CD14-positive monocyte (primary cell): ENCODE results near the gene P2RY1. TPM values are rescaled to one million over a fixed set of nuclear protein-coding genes. Genes with fewer than 3 reads are reported as not detected.

Source experiments
- DNase-seq, 3 donors: peaks; one replicate each; pipeline ENCODE4 v3.0.0-alpha.2; 2011 to 2022
- H2AFZ ChIP-seq: 2 replicates; pipeline ENCODE4 v1.6.0; 2012; ENCODE audit warnings: mild to moderate bottlenecking, low read depth, low read length, inconsistent platforms; ENCODE audit not compliant: insufficient read depth, poor library complexity, severe bottlenecking
- H3K27ac ChIP-seq, 2 donors: 1 replicate in 1 of 2; 2 replicates in 1 of 2; pipeline ENCODE4 v1.5.1; 2012 to 2013; ENCODE audit warnings: low read length in 2 of 2, control low read depth in 1 of 2, inconsistent platforms in 1 of 2, low read depth in 1 of 2, mild to moderate bottlenecking in 1 of 2
- H3K27me3 ChIP-seq, 2 donors: one replicate each; pipeline versions ENCODE4 v1.6.0 to v1.6.1; 2011 to 2013; ENCODE audit warnings: low read length in 2 of 2; ENCODE audit not compliant: control insufficient read depth in 2 of 2, insufficient read depth in 2 of 2
- H3K36me3 ChIP-seq, 2 donors: replicated peaks in 1 of 2; 1 replicate in 1 of 2; 2 replicates in 1 of 2; pipeline versions ENCODE4 v1.5.1 to v1.6.1; 2012 to 2013; ENCODE audit warnings: low read length in 2 of 2, control low read depth in 1 of 2, inconsistent platforms in 1 of 2, mild to moderate bottlenecking in 1 of 2; ENCODE audit not compliant: insufficient read depth in 2 of 2, control insufficient read depth in 1 of 2
- H3K4me1 ChIP-seq, 2 donors: 1 replicate in 1 of 2; 2 replicates in 1 of 2; pipeline versions ENCODE4 v1.5.1 to v1.6.1; 2012 to 2013; ENCODE audit warnings: low read length in 2 of 2, control low read depth in 1 of 2, inconsistent platforms in 1 of 2, mild to moderate bottlenecking in 1 of 2, moderate library complexity in 1 of 2; ENCODE audit not compliant: insufficient read depth in 2 of 2, control insufficient read depth in 1 of 2
- H3K4me2 ChIP-seq: replicated peaks from 2 replicates; pipeline ENCODE3; 2012; ENCODE audit warnings: low read length, moderate library complexity, mild to moderate bottlenecking; ENCODE audit not compliant: poor library complexity, severe bottlenecking; ENCODE audit errors: extremely low read depth
- H3K4me3 ChIP-seq, 3 experiments: fragments of 200-600 bp in 1 of 3; sonication (generic) in 1 of 3; replicated peaks in 1 of 3; 1 replicate in 2 of 3; 2 replicates in 1 of 3; pipeline ENCODE4 v1.5.1; 2011 to 2013; ENCODE audit warnings: low read length in 3 of 3, mild to moderate bottlenecking in 3 of 3, control low read depth in 2 of 3, low read depth in 2 of 3, inconsistent platforms in 1 of 3, moderate library complexity in 1 of 3
- H3K79me2 ChIP-seq: 2 replicates; pipeline ENCODE4 v1.6.0; 2012; ENCODE audit warnings: mild to moderate bottlenecking, control low read depth, inconsistent platforms, low read length, moderate library complexity; ENCODE audit not compliant: insufficient read depth
- H3K9ac ChIP-seq: 2 replicates; pipeline ENCODE4 v1.6.0; 2017; ENCODE audit warnings: low read length, mild to moderate bottlenecking; ENCODE audit not compliant: insufficient read depth, poor library complexity, severe bottlenecking
- H3K9me3 ChIP-seq, 2 donors: replicated peaks in 1 of 2; 1 replicate in 1 of 2; 2 replicates in 1 of 2; pipeline versions ENCODE4 v1.5.1 to v1.6.1; 2012 to 2013; ENCODE audit warnings: low read length in 2 of 2, control low read depth in 1 of 2; ENCODE audit not compliant: control insufficient read depth in 1 of 2, insufficient read depth in 1 of 2
- H4K20me1 ChIP-seq: 2 replicates; pipeline ENCODE4 v1.6.0; 2012; ENCODE audit warnings: mild to moderate bottlenecking, low read length, control low read depth, moderate library complexity; ENCODE audit not compliant: insufficient read depth
- H3K27ac Mint-ChIP-seq, 7 donors: one replicate each; pipeline ENCODE4 v1.8.0; 2020; ENCODE audit warnings: mild to moderate bottlenecking in 7 of 7, mixed read lengths in 7 of 7, moderate library complexity in 6 of 7, inconsistent platforms in 2 of 7
- H3K27me3 Mint-ChIP-seq, 3 donors: one replicate each; pipeline ENCODE4 v1.8.0; 2021 to 2022; ENCODE audit warnings: low read depth in 3 of 3, mild to moderate bottlenecking in 3 of 3, mixed read lengths in 3 of 3, moderate library complexity in 3 of 3, inconsistent platforms in 1 of 3
- H3K36me3 Mint-ChIP-seq, 2 donors: one replicate each; pipeline ENCODE4 v1.8.0; 2020; ENCODE audit warnings: mixed read lengths in 2 of 2, inconsistent platforms in 1 of 2, mild to moderate bottlenecking in 1 of 2
- H3K4me1 Mint-ChIP-seq: one replicate; pipeline ENCODE4 v1.8.0; 2020; ENCODE audit warnings: mild to moderate bottlenecking, mixed read lengths
- H3K4me3 Mint-ChIP-seq, 2 donors: one replicate each; pipeline ENCODE4 v1.8.0; 2020; ENCODE audit warnings: mild to moderate bottlenecking in 2 of 2, mixed read lengths in 2 of 2, moderate library complexity in 1 of 2
- H3K9me3 Mint-ChIP-seq, 7 donors: one replicate each; pipeline ENCODE4 v1.8.0; 2020 to 2022; ENCODE audit warnings: mixed read lengths in 7 of 7, mild to moderate bottlenecking in 6 of 7, moderate library complexity in 6 of 7, inconsistent platforms in 2 of 7
- WGBS: methylation state at CpG from one replicate; pipeline ENCODE4 v1.1.5; 2013; ENCODE audit warnings: missing lambda C conversion rate; ENCODE audit not compliant: insufficient coverage; 5-methylcytosine and 5-hydroxymethylcytosine counted together
- intact Hi-C, 2 donors: fragments of 100-400 bp; cut with micrococcal nuclease; formaldehyde crosslinking; loops; one replicate each; pipeline versions ENCODE4 v1.15.0 to v1.15.1; 2023
- polyA plus RNA-seq, 3 donors: library from polyadenylated mRNA; depleted of rRNA in 1 of 3; unstranded in 2 of 3; stranded (reverse) in 1 of 3; fragments of 300-500 nt in 2 of 3; fragments of >200 nt in 1 of 3; fragmentation: Illumina TruSeq in 2 of 3; gene quantifications; 1 replicate in 2 of 3; 2 replicates in 1 of 3; pipeline ENCODE4 v1.2.3, GENCODE V29; 2012 to 2021
- TF ChIP-seq, protein P1 (sequence below): fragments of 200-600 bp; IDR thresholded peaks from one replicate; pipeline ENCODE4 v1.8.0; 2022; ENCODE audit warnings: antibody characterized with exemption, mild to moderate bottlenecking

The P2RY1 gene
- polyA plus RNA-seq, 3 donors = 0.16 to 0.97 TPM; not detected in 1

DNA sequence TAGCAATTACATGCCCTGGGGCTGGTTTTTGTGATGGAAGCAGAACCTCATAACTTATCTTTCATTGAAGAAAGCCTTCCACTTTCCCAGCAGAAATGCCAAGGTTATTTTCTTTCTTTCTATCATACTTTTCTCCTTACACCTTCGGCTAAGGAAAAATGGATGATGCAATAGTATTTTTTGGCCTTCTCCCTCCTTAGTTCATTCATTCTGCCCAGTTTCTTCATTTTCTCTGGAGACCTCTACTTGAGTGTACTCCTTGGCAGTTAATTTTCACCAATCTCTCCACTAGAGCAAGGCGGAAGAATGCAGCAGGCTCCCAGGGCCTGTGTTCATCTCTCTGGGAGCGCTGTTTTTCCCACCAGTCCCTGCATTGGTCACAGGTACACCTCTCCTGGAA, 7.6 kb upstream of the P2RY1 start:
- Histone ChIP-seq H3K27ac (no peak overlapping the region), H3K36me3 (no peaks in the 10 kb centered on the region), H3K4me1 (no peaks in the 10 kb centered on the region), H3K9ac (no peak overlapping the region), H4K20me1 (no peaks in the 10 kb centered on the region), H3K27me3 (no peaks in the 10 kb centered on the region), H3K4me2 (no peak overlapping the region), H3K4me3 (no peak overlapping the region), H3K9me3 (no peaks in the 10 kb centered on the region), H3K79me2 (no peaks in the 10 kb centered on the region), H2AFZ (no peak overlapping the region)
- Mint-ChIP-seq H3K36me3 (no peaks in the 10 kb centered on the region), H3K27me3 (peaks cover 0 to 3% (median 0%) of the 10 kb centered on the region in 3 donors), H3K9me3 (peaks cover 0 to 3% (median 0%) of the 10 kb centered on the region in 7 donors), H3K4me3 (no peak overlapping the region), H3K4me1 (peaks cover 6% of the 10 kb centered on the region), H3K27ac (no peak overlapping the region)
- TF ChIP-seq, protein P1, sequence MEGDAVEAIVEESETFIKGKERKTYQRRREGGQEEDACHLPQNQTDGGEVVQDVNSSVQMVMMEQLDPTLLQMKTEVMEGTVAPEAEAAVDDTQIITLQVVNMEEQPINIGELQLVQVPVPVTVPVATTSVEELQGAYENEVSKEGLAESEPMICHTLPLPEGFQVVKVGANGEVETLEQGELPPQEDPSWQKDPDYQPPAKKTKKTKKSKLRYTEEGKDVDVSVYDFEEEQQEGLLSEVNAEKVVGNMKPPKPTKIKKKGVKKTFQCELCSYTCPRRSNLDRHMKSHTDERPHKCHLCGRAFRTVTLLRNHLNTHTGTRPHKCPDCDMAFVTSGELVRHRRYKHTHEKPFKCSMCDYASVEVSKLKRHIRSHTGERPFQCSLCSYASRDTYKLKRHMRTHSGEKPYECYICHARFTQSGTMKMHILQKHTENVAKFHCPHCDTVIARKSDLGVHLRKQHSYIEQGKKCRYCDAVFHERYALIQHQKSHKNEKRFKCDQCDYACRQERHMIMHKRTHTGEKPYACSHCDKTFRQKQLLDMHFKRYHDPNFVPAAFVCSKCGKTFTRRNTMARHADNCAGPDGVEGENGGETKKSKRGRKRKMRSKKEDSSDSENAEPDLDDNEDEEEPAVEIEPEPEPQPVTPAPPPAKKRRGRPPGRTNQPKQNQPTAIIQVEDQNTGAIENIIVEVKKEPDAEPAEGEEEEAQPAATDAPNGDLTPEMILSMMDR = no peak
- no peak for DNase-seq
- 100% methylated on average over 2 of the region's 3 CpGs for WGBS
- intact Hi-C loops = no loop called here

DNA sequence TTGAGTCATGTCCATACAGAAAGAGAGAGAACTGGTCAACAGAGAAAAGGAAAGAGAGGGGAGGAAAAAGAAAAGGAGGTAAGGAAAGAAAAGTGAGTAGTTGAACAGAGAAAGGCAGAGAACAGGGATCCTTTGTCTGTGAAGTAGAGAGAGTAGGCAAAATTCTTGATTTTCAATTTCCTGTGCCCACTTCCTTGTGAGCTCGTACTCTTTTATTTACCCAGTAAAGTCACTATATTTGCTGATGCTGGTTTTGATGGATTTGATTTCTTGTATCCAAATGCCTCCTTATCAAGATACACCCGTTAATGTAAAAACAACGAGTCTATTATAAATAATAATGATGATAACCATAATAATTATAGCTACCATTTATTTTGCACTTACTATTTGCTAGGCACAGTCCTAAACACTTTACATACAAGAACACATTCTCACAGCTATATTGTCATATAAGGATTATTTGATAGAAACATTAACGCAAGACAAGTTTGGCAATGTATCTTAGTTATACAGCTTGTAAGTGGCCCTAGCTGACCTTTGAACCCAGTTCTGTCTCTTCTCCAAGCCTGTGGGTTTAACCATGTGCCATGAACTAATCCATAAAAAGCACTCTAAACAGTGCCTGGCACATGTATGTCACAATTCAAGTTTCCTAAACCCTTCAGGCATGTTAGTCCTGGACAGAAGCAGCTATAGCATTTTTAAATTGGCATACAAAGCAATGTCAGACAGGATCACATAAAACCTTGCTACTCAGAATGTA, 6.7 kb upstream of the P2RY1 start:
- Histone ChIP-seq H3K27ac (no peak overlapping the region), H2AFZ (no peak overlapping the region), H3K9me3 (no peaks in the 10 kb centered on the region), H4K20me1 (no peaks in the 10 kb centered on the region), H3K27me3 (no peaks in the 10 kb centered on the region), H3K4me1 (no peaks in the 10 kb centered on the region), H3K4me2 (no peak overlapping the region), H3K36me3 (no peaks in the 10 kb centered on the region), H3K4me3 (no peak overlapping the region), H3K79me2 (no peaks in the 10 kb centered on the region), H3K9ac (no peak overlapping the region)
- Mint-ChIP-seq H3K9me3 (no peaks in the 10 kb centered on the region), H3K4me3 (no peak overlapping the region), H3K36me3 (no peaks in the 10 kb centered on the region), H3K27ac (no peak overlapping the region), H3K27me3 (peaks cover 0 to 3% (median 0%) of the 10 kb centered on the region in 3 donors), H3K4me1 (peaks cover 6% of the 10 kb centered on the region)
- intact Hi-C loops = no loop called here
- TF ChIP-seq, protein P1 = no peak
- no CpG with 5 or more reads among the region's 4 CpGs for WGBS
- DNase-seq = no peak
